IPS DF 6.9 (cell line): ENCODE results near the gene AAR2.

Experiments
- DNase-seq: peaks from one replicate; pipeline ENCODE4 v3.0.0-alpha.2; 2013; ENCODE audit warnings: low read depth, low spot score
- H3K27ac ChIP-seq: one replicate; pipeline ENCODE4 v1.5.1; 2013; ENCODE audit warnings: low read length, control low read depth
- H3K27me3 ChIP-seq: 2 replicates; pipeline ENCODE4 v1.6.1; 2013; ENCODE audit warnings: mild to moderate bottlenecking, low read length; ENCODE audit not compliant: control insufficient read depth, insufficient read depth
- H3K36me3 ChIP-seq: 2 replicates; pipeline ENCODE4 v1.6.1; 2013; ENCODE audit warnings: low read length; ENCODE audit not compliant: control insufficient read depth, insufficient read depth
- H3K4me1 ChIP-seq: 2 replicates; pipeline ENCODE4 v1.6.1; 2013; ENCODE audit warnings: low read length; ENCODE audit not compliant: control insufficient read depth, insufficient read depth
- H3K4me3 ChIP-seq: 2 replicates; pipeline ENCODE4 v1.5.1; 2013; ENCODE audit warnings: mild to moderate bottlenecking, low read length
- H3K9me3 ChIP-seq: 2 replicates; pipeline ENCODE4 v1.6.1; 2013; ENCODE audit warnings: low read length, inconsistent platforms; ENCODE audit not compliant: control insufficient read depth, insufficient read depth
- WGBS: extraction: QIAGEN DNeasy Blood & Tissue Kit; methylation state at CpG from one replicate; pipeline ENCODE4 v1.1.7; 2013; ENCODE audit warnings: mixed read lengths, missing lambda C conversion rate; ENCODE audit not compliant: insufficient read length, insufficient coverage; 5-methylcytosine and 5-hydroxymethylcytosine counted together

AAR2 gene

DNA sequence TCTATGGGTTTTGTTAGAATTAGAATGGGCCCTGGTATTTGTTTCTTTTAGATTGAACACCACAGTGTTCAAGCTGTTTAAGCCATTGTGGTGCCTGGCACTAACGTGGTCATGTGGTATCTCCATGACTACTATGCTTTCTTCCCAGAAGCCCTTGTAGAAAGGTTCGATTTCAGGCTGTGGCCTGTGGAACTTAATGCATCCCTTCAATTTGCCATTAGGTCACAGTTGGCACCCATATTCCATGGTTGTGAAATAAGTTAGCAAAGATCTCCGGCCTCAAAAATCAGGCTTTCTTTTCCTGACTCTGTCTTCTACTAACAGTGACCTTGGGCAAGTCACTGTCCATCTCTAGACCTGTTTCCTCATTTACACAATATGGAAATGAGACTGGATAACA, 31.3 kb upstream of the AAR2 start:
- H3K27ac ChIP-seq: no peak overlapping the region
- WGBS: no CpG with 5 or more reads among the region's 3 CpGs
- no peaks in the 10 kb centered on the region for H3K9me3 ChIP-seq
- no peaks in the 10 kb centered on the region for H3K27me3 ChIP-seq
- DNase-seq: no peak
- no peaks in the 10 kb centered on the region for H3K4me1 ChIP-seq
- H3K4me3 ChIP-seq: no peak overlapping the region
- no peaks in the 10 kb centered on the region for H3K36me3 ChIP-seq

- DNase-seq: no peak
- no peaks in the 10 kb centered on the region for H3K9me3 ChIP-seq
- H3K4me3 ChIP-seq: no peak overlapping the region
- H3K27me3 ChIP-seq: no peaks in the 10 kb centered on the region
- no peaks in the 10 kb centered on the region for H3K4me1 ChIP-seq
- H3K36me3 ChIP-seq: no peaks in the 10 kb centered on the region
- WGBS: no CpG with 5 or more reads among the region's 9 CpGs
- H3K27ac ChIP-seq: no peak overlapping the region
These were observed 30.2 kb upstream of the AAR2 start for GRCh38 chr20:36206068-36206467.

- Histone ChIP-seq H3K27ac (no peak overlapping the region), H3K9me3 (no peaks in the 10 kb centered on the region)
- no CpG with 5 or more reads among the region's 9 CpGs for WGBS
These were observed 29.6 kb upstream of the AAR2 start for GRCh38 chr20:36206641-36207040.

GRCh38 chr20:36207602-36208001, 28.7 kb upstream of the AAR2 start:
- Histone ChIP-seq H3K27me3 (no peaks in the 10 kb centered on the region), H3K9me3 (no peaks in the 10 kb centered on the region), H3K27ac (no peak overlapping the region), H3K4me3 (no peak overlapping the region), H3K36me3 (no peaks in the 10 kb centered on the region), H3K4me1 (no peaks in the 10 kb centered on the region)
- no peak for DNase-seq
- no CpG with 5 or more reads among the region's 11 CpGs for WGBS

More at GRCh38 chr20:36206641-36207040, 29.6 kb upstream of the AAR2 start:
- DNase-seq: no peak
- H3K4me3 ChIP-seq: no peak overlapping the region
- H3K4me1 ChIP-seq: no peaks in the 10 kb centered on the region
- no peaks in the 10 kb centered on the region for H3K36me3 ChIP-seq
- no peaks in the 10 kb centered on the region for H3K27me3 ChIP-seq

DNA sequence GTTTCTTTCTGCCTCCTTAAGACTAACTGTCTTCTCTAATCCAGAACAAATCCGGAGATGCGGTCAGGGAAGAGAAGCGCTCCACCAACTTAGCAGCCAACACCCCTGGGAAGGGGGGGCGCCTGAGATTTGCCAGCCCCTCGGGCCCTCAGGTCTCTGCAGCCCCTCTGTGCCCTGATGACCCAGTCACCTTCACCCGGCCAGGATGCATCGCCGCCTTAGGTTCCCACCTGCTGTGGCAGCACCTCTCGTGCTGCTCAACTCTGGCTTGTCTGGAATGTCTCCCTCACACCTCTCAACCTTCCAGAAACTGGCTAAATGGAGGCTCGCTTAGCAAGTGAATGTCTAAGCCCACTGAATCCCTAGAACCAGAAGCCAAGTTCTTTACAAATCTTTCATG, 28.0 kb upstream of the AAR2 start:
- no peaks in the 10 kb centered on the region for H3K27me3 ChIP-seq
- H3K36me3 ChIP-seq: no peaks in the 10 kb centered on the region
- H3K9me3 ChIP-seq: no peaks in the 10 kb centered on the region
- no peak overlapping the region for H3K4me3 ChIP-seq
- DNase-seq: no peak
- H3K4me1 ChIP-seq: no peaks in the 10 kb centered on the region
- no CpG with 5 or more reads among the region's 10 CpGs for WGBS
- H3K27ac ChIP-seq: no peak overlapping the region

DNA sequence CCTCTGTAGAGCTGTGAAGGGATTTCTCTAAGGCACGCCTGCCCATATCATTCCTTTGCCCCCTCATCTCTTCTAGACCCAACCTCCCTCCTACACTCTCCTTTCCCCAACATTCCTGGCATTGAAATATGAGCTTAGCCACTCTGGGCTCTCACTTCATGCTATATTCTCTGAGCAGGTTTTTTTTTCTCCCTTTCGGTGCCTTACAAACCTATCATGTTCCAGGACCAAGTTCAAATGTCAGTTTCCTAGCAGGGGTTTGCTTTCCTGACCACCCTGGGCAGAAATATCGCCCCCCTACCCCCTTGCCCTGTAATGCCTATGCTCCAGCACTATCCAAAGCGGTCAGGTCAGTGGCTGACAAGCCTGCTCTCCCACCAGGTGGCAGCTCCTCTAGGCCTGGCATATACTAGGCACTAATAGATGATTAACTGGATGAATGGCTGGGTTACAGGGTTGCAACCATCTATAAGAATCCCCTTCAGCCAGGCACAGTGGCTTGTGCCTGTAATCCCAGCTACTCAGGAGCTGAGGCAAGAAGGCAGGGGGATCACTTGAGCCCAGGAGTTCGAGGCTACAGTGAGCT, 25.7 kb upstream of the AAR2 start:
- no peaks in the 10 kb centered on the region for H3K27me3 ChIP-seq
- no peaks in the 10 kb centered on the region for H3K4me1 ChIP-seq
- no peaks in the 10 kb centered on the region for H3K9me3 ChIP-seq
- no peak overlapping the region for H3K4me3 ChIP-seq
- WGBS: no CpG with 5 or more reads among the region's 5 CpGs
- no peak overlapping the region for H3K27ac ChIP-seq
- H3K36me3 ChIP-seq: no peaks in the 10 kb centered on the region
- DNase-seq: no peak

GRCh38 chr20:36213362-36213761, 22.9 kb upstream of the AAR2 start:
- WGBS: no CpG with 5 or more reads among the region's 2 CpGs
- Histone ChIP-seq H3K4me3 (no peak overlapping the region), H3K4me1 (no peaks in the 10 kb centered on the region)

GRCh38 chr20:36214684-36215256, 21.5 kb upstream of the AAR2 start:
- DNase-seq: no peak
- Histone ChIP-seq H3K4me3 (no peak overlapping the region), H3K9me3 (no peaks in the 10 kb centered on the region), H3K27me3 (no peaks in the 10 kb centered on the region), H3K36me3 (no peaks in the 10 kb centered on the region), H3K27ac (no peak overlapping the region), H3K4me1 (no peaks in the 10 kb centered on the region)
- WGBS: no CpG with 5 or more reads among the region's 5 CpGs

More at GRCh38 chr20:36213362-36213761, 22.9 kb upstream of the AAR2 start:
- Histone ChIP-seq H3K27me3 (no peaks in the 10 kb centered on the region), H3K36me3 (no peaks in the 10 kb centered on the region), H3K9me3 (no peaks in the 10 kb centered on the region), H3K27ac (no peak overlapping the region)
- no peak for DNase-seq

- DNase-seq: no peak
- Histone ChIP-seq H3K9me3 (no peaks in the 10 kb centered on the region), H3K36me3 (no peaks in the 10 kb centered on the region), H3K4me1 (no peaks in the 10 kb centered on the region), H3K4me3 (no peak overlapping the region), H3K27me3 (no peaks in the 10 kb centered on the region), H3K27ac (no peak overlapping the region)
- no CpG with 5 or more reads among the region's 4 CpGs for WGBS
These were observed 20.5 kb upstream of the AAR2 start for GRCh38 chr20:36215778-36216177.

- WGBS: no CpG with 5 or more reads among the region's 7 CpGs
- Histone ChIP-seq H3K4me1 (no peaks in the 10 kb centered on the region), H3K36me3 (no peaks in the 10 kb centered on the region), H3K9me3 (no peaks in the 10 kb centered on the region), H3K4me3 (no peak overlapping the region), H3K27me3 (no peaks in the 10 kb centered on the region), H3K27ac (no peak overlapping the region)
- no peak for DNase-seq
These were observed 19.8 kb upstream of the AAR2 start for GRCh38 chr20:36216314-36217025.
